ENCODE data around the gene BANK1.

GRCh38 chr4:102080184-102080583, 289.7 kb downstream of the BANK1 start:
- TF ChIP-seq CTCF (IDR thresholded peaks at IDR 0.05) (no peak), REST (IDR thresholded peaks at IDR 0.05; ENCODE audit: insufficient read depth in 1 of 2, low read depth in 2 of 2, low read length in 1 of 2) (no peak), POLR2AphosphoS5 (IDR thresholded peaks at IDR 0.05; ENCODE audit: low read depth, low read length) (no peak), TCF7L2 (IDR thresholded peaks at IDR 0.05; ENCODE audit: low read depth, low read length) (no peak)

All from Panc1 (cell line).